GM21381 (cell line): ENCODE measurements around the gene BST1.
"Not testable (repeated sequence)": the region's sequence is repeated elsewhere in the genome, so short reads cannot be mapped to it uniquely, and the experiment has no call there.

Experiments used
- ATAC-seq: cut with Tn5 transposase; IDR thresholded peaks from one replicate; pipeline ENCODE4 v1.9.1; 2021; ENCODE audit warnings: mild to moderate bottlenecking, moderate library complexity; ENCODE audit not compliant: unreplicated experiment

The BST1 gene

GRCh38 chr4:15706646-15707362 is 3.9 kb downstream of the BST1 start:
- ATAC-seq: no peak

- ATAC-seq: no peak
Measured at GRCh38 chr4:15707363-15707715, 4.5 kb downstream of the BST1 start.

DNA sequence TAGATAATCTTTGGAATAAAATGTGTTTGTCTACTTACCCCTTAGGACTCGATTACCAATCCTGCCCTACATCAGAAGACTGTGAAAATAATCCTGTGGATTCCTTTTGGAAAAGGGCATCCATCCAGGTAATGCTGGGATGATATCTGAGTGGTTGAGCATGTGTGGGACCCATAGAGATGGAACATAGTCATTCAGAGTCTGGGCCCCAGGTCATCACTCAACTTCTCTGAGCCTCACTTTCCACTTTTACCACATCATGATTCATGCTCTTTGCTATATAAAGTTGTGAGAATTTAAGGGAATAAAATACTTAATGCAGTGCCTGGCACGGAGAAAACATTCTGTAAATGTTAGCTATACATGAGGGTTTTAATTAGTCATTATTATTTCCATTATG is 8.9 kb downstream of the BST1 start:
- ATAC-seq: no peak

DNA sequence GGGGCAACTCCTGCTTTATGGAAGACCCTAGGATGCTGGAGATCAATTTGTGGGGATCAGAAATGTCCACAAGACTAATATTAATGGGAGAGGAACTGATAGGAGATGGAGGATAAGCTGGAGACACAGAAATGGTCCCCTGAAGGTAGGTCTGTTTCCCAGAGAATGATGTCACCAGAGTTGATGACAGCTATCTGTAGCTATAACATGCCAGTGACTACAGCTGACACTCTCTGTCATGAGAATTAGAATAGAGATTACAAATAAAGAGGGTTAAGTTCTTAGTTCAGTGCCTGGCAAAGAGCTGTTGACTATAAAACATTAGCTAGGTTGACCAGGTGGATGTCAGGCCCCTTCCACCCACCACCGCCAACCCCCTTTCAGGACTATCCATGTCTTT is 9.3 kb downstream of the BST1 start:
- ATAC-seq: no peak

DNA sequence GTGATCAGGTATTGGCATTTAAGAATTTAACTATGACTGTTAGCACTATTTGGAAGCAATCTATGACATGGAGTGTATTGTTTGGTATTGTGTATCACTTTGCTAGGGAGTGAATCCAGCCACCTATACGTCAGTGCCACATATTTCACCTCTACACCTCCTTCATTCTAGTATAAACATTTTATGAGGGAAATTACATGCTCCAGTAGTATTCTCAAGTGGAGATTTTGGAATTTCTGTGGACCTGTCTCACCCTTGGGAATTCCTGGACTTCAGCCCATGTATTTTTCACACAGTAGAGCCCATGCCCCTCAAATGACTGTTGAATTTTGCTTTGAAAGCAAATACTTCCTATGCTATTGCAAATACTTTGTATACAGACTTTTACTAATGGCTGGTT is 11.3 kb downstream of the BST1 start:
- no peak for ATAC-seq

- ATAC-seq: no peak
Measured at GRCh38 chr4:15714646-15715435, 12.0 kb downstream of the BST1 start.

GRCh38 chr4:15716115-15716514 is 13.2 kb downstream of the BST1 start:
- no peak for ATAC-seq

DNA sequence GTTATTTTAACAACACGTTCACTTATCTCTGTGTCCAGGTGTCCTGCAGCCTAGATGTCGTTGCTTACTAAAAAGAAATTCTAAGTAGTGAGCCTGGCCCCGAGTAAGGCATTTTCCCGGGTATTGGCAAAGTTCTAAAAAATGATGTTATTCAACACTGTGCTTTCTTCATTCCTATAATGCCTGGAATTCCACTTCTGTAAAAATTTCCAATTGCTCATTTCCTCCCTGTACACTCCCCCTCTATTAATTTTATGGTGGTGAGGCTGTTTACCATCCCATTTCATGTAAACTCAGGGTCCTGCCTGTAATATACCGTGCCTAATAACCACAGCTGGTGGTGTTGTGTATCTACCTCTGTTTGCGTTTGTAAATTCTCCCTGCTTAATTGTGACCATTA is 14.2 kb downstream of the BST1 start:
- no peak for ATAC-seq

DNA sequence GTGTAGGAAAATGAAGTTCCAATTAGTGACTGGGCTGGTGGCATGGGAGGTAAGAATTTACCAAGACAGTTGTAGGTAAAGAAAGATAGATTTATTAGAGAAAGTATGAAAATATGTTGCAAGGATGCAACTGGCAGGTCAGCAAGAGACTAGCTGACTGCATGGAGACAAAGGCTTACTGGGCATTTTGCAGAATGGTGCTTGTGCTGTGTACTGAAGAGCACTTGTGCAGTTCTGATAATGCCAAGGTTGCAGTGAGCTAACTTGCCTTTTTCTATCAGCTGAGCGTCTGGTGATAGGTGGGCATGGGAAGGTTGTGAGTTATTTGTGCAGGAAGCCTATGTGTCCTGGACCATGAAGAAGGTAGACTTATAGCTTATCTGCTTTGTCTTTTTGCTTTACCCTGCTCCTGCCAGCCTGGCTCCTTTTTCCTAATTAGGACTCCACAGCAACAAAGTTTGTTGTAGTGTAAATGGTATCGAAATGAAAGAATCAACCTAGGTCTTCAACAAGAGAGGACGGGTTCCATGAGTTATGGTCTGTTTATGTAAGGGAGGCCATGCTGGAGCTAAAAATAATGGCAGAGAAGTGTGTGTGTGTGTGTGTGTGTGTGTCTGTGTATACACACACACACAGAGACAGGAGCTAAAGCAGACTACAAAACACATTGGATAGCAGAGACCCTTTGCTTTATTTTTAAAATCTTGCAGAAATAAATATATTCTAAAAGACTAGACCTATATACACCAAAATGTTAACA is 15.0 kb downstream of the BST1 start:
- ATAC-seq: no peak

- ATAC-seq: no peak
Measured at GRCh38 chr4:15718465-15718864, 15.6 kb downstream of the BST1 start.

GRCh38 chr4:15718959-15719358 is 16.1 kb downstream of the BST1 start:
- no peak for ATAC-seq

- ATAC-seq: no peak
Measured at GRCh38 chr4:15719506-15719905, 16.6 kb downstream of the BST1 start.

- ATAC-seq: no peak
Measured at GRCh38 chr4:15720851-15721250, 18.0 kb downstream of the BST1 start.

DNA sequence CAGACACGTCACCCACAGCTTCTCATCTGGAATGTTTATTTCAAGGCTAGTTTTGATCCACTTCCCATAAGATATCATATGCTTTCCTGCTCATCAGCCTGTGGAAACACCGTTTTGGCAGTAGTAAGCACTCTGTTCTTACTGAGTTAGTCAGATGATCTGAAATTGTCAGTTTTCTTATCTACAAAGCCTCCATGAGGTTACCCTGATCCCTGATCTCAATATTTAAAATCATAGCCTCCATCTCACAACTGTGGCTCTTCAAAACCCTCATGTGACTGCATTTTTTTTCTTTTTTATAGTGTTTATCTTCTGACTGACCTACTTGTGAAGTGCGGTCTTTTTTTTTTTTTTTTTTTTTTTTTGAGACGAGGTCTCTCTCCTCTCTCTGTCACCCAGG is 22.7 kb downstream of the BST1 start:
- ATAC-seq: no peak

DNA sequence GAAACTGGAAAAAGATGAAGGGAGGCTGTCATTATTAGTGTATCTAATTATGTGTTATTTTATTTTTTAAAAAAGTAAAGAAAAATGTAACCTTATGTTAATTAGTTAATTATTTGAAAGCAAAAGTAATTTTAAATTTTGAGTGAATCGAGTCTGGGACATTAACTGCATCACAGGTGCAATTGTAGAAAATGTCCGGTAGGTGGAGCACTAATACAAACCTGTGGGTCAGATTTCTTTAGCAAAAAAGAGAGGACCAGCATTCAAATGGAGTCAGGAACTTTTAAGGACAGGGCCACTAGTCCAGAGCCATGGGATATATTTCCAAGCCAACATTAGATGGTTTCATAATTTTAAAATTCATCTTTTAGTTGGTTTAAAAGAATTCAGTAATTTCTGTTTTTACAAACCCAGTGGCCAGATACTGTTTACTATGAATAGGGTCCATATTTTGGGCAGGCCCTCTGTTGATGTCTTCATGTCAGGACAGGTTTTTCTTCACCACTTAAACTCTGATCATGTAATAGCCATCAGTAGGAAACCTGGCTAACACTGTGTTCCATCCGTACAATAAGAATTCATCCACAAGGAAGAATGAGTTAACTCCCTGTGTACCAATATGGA is 27.2 kb downstream of the BST1 start:
- ATAC-seq: peak; percentile 70

DNA sequence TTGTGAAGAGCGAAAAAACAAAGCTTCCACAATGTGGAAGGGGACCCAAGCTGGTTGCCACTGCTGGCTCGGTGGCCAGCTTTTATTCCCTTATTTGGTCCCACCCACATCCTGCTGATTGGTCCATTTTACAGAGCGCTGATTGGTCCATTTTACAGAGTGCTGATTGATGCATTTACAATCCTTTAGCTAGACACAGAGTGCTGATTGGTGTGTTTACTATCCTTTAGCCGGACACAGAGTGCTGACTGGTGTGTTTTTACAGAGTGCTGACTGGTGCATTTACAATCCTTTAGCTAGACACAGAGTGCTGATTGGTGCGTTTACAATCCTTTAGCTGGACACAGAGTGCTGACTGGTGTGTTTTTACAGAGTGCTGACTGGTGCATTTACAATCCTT is 30.2 kb downstream of the BST1 start:
- not testable (repeated sequence) for ATAC-seq

DNA sequence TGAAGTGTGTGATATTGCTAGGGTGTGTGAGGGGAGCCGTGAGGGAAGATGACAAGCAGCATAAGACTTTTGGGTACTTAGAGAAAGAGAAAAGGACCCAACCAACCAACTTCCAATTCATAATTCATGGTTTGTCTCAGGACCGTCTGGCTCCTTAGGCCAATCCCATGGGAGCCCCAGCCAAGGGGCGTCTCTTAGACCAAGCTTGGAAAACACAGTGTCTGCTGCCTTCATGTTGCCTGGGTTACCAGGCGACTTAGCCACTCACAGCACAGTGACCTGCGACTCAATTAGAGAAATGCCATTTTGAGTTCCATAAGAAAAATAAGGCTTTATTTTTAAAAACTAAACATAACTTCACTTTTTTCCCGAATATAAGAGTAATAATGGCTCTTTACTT is 32.7 kb downstream of the BST1 start:
- no peak for ATAC-seq

DNA sequence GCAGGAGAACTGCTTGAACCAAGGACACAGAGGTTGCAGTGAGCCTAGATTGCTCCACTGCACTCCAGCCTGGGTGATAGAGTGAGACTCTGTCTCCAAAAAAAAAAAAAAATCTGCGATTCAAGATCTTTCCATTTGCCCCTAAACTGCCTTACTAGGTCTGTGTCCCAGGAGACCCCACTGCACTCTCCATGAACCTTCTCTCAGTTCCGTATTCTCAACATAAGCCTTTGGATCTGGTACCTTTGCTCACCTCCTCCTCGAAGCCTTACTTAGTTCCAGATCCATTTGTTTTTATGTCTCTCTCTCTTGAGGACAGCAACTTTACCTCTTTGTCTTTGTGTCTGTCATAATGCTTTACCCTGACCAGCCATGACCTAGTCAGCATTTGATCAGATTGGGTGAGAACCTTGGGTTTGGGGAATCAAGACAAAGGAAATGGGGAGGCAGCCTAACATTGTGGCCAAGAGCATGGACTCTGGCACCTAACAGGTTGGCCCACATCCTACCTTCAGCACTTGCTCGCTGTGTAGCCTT is 33.7 kb downstream of the BST1 start:
- no peak for ATAC-seq

DNA sequence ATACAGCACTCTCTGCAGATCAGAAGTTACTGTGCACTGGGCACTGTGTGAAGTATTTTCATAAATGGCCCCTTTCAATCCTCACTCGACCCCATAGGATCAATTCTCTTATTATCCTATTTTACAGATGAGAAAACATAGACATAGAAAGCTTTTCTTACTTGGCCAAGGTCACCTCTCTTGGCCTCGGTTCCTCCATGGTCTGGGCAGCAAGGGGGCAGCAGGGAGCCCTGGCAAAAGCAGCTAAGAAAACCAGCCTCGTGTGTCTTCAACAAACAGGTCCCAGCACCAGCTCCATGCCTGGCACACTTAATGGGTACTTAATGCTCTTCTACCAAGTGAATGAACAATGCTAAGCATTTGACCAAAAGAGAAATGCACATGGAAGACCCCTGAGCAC is 34.4 kb downstream of the BST1 start:
- no peak for ATAC-seq

GRCh38 chr4:15738877-15739276 is 36.0 kb downstream of the BST1 start:
- ATAC-seq: no peak

DNA sequence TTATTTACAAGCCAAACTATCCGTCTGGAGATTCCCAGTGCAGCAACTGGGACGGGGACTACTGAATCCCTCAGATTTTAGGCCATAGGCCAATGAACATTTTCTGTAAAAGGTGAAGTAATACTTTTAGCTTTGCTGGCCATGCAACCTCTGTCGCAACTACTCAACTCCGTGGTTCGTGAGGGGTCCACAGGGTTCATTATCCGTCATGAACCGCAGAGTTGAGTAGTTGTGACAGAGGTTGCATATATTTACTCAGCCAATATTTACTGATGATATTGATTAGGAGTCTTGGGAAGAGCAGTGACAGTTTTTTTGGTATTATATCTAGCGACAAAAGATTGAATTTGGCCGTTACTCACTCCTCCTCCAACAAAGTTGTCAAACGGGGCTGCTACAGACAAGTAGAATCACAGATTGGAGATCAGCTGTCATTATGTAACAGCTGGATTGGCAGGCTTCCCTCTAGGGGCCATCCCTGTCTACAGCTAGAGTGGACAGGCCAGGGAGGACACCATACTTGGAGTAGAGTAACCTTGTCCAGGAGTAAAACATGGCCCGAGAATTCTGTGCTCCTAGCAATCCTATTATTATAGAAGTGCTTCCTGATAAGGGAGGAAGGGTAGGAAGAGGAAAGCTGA is 38.0 kb downstream of the BST1 start:
- ATAC-seq: no peak
